Left ventricle myocardium inferior (tissue), 1 donor: ENCODE data around the gene SLC14A1. TPM values are rescaled to one million over a fixed set of nuclear protein-coding genes. Genes with fewer than 3 reads are reported as not detected.

Source experiments
- DNase-seq: peaks from one replicate; pipeline ENCODE4 v3.0.0-alpha.2; 2020
- H3K27ac ChIP-seq: fragments of 200-600 bp; replicated peaks from 2 replicates; pipeline ENCODE4 v1.8.0; 2021
- H3K27me3 ChIP-seq: fragments of 200-600 bp; 2 replicates; pipeline ENCODE4 v1.8.0; 2021; ENCODE audit warnings: low read depth
- H3K36me3 ChIP-seq: fragments of 200-600 bp; 2 replicates; pipeline ENCODE4 v1.8.0; 2021
- H3K4me1 ChIP-seq: fragments of 200-600 bp; 2 replicates; pipeline ENCODE4 v1.8.0; 2021
- H3K4me3 ChIP-seq: fragments of 200-600 bp; 2 replicates; pipeline ENCODE4 v1.8.0; 2021; ENCODE audit warnings: mild to moderate bottlenecking, moderate library complexity
- H3K9me3 ChIP-seq: fragments of 200-600 bp; replicated peaks from 2 replicates; pipeline ENCODE4 v1.8.0; 2021
- CTCF ChIP-seq: fragments of 200-600 bp; IDR thresholded peaks from 2 replicates; pipeline ENCODE4 v1.8.0; 2021; ENCODE audit warnings: antibody characterized with exemption, mild to moderate bottlenecking, borderline replicate concordance
- intact Hi-C: fragments of 100-400 bp; cut with micrococcal nuclease; formaldehyde crosslinking; loops from one replicate; pipeline ENCODE4 v1.11.0; 2022
- total RNA-seq: library from RNA; stranded (reverse); fragmentation: NEBNext Ultra II Directional; extraction: Animal tissue kit (Norgen Biotek cat#: 25700); gene quantifications from one replicate; pipeline ENCODE4 v1.2.1, GENCODE V29; 2021
- donor health status: DM: no; HTN: yes; CAD: no; lungs with severe emphysema.

The SLC14A1 gene
- total RNA-seq, 1 donor from 2014 or later = 22.1 TPM

GRCh38 chr18:45708831-45709230 is 15.2 kb upstream of the SLC14A1 start:
- Histone ChIP-seq H3K4me1 (no peaks in the 10 kb centered on the region), H3K27ac (no peak overlapping the region), H3K36me3 (no peaks in the 10 kb centered on the region), H3K9me3 (peaks cover 41% of the 10 kb centered on the region), H3K4me3 (no peak overlapping the region), H3K27me3 (no peaks in the 10 kb centered on the region)
- DNase-seq = no peak
- intact Hi-C loops = no loop called here
- no peak for TF ChIP-seq CTCF

GRCh38 chr18:45712061-45712460 is 11.9 kb upstream of the SLC14A1 start:
- no peak for TF ChIP-seq CTCF
- no peaks in the 10 kb centered on the region for H3K4me1 ChIP-seq
- intact Hi-C loops = no loop called here

GRCh38 chr18:45713239-45713638 is 10.7 kb upstream of the SLC14A1 start:
- intact Hi-C loops = no loop called here
- H3K4me3 ChIP-seq = no peak overlapping the region
- TF ChIP-seq CTCF = no peak
- no peak overlapping the region for H3K27ac ChIP-seq
- H3K27me3 ChIP-seq = no peaks in the 10 kb centered on the region
- peaks cover 17% of the 10 kb centered on the region for H3K9me3 ChIP-seq
- no peak for DNase-seq
- no peaks in the 10 kb centered on the region for H3K4me1 ChIP-seq
- no peaks in the 10 kb centered on the region for H3K36me3 ChIP-seq

More at GRCh38 chr18:45712061-45712460, 11.9 kb upstream of the SLC14A1 start:
- Histone ChIP-seq H3K9me3 (peaks cover 21% of the 10 kb centered on the region), H3K36me3 (no peaks in the 10 kb centered on the region), H3K4me3 (no peak overlapping the region), H3K27me3 (no peaks in the 10 kb centered on the region), H3K27ac (no peak overlapping the region)
- no peak for DNase-seq

- no peak for TF ChIP-seq CTCF
- DNase-seq = no peak
- Histone ChIP-seq H3K36me3 (no peaks in the 10 kb centered on the region), H3K4me3 (no peak overlapping the region), H3K27me3 (peaks cover 3% of the 10 kb centered on the region), H3K9me3 (no peaks in the 10 kb centered on the region), H3K27ac (no peak overlapping the region), H3K4me1 (no peaks in the 10 kb centered on the region)
- intact Hi-C loops = no loop called here
Observed at GRCh38 chr18:45715212-45715780, 8.7 kb upstream of the SLC14A1 start.

GRCh38 chr18:45719106-45719505 is 4.9 kb upstream of the SLC14A1 start:
- intact Hi-C loops = no loop called here
- no peak for TF ChIP-seq CTCF
- Histone ChIP-seq H3K9me3 (no peaks in the 10 kb centered on the region), H3K4me1 (peaks cover 12% of the 10 kb centered on the region), H3K4me3 (no peak overlapping the region), H3K36me3 (no peaks in the 10 kb centered on the region), H3K27ac (no peak overlapping the region), H3K27me3 (peaks cover 16% of the 10 kb centered on the region)
- no peak for DNase-seq
